Cardiac septum (tissue), 1 donor: ENCODE data around the gene URM1. TPM values are rescaled to one million over a fixed set of nuclear protein-coding genes. Genes with fewer than 3 reads are reported as not detected.
A peak's percentile ranks its signal among the peaks of the same experiment; 100 is the strongest.
"Not testable (repeated sequence)": the region's sequence is repeated elsewhere in the genome, so short reads cannot be mapped to it uniquely, and the experiment has no call there.

Experiments used
- DNase-seq: peaks from one replicate; pipeline ENCODE4 v3.0.0-alpha.2; 2020; ENCODE audit warnings: low spot score
- intact Hi-C: fragments of 100-400 bp; cut with DNase I; formaldehyde crosslinking; loops from one replicate; pipeline ENCODE4 v1.14.0; 2022
- total RNA-seq: library from RNA; stranded (reverse); fragmentation: NEBNext Ultra II Directional; extraction: Animal tissue kit (Norgen Biotek cat#: 25700); gene quantifications from one replicate; pipeline ENCODE4 v1.2.1, GENCODE V29; 2021
- donor health status: DM: no; HTN: no; CAD: no.

Gene URM1
- total RNA-seq, 1 donor from 2014 or later, result 49.5 TPM

DNA sequence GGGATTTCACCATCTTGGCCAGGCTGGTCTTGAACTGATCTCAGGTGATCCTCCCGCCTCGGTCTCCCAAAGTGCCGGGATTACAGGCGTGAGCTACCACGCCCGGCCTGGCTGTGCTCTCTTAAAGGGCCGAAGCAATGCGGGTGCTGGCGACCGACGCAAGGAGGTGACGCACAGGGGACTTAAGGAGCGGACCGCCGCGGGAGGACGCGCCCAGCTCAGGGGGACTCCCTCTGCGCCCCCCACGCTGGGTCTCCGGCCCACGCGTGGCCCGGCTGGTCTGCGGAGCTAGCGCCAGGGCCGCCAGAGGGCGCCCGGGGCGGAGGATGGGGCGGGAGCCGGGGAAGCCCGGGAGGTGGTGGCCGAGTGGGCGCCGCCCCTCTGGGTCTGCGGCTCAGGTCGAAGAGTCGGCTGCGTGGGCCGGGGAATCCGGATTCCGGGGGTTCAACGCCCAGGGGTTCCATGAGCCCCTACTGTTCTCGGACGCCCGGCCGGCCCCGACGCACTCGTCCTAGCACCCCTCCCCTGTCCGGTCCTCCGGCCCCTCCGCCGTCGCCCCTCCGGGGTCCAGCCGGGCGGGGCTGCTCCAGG lies 49.0 kb downstream of the URM1 start:
- intact Hi-C loops, result no loop called here
- peak; percentile 88 for DNase-seq

DNA sequence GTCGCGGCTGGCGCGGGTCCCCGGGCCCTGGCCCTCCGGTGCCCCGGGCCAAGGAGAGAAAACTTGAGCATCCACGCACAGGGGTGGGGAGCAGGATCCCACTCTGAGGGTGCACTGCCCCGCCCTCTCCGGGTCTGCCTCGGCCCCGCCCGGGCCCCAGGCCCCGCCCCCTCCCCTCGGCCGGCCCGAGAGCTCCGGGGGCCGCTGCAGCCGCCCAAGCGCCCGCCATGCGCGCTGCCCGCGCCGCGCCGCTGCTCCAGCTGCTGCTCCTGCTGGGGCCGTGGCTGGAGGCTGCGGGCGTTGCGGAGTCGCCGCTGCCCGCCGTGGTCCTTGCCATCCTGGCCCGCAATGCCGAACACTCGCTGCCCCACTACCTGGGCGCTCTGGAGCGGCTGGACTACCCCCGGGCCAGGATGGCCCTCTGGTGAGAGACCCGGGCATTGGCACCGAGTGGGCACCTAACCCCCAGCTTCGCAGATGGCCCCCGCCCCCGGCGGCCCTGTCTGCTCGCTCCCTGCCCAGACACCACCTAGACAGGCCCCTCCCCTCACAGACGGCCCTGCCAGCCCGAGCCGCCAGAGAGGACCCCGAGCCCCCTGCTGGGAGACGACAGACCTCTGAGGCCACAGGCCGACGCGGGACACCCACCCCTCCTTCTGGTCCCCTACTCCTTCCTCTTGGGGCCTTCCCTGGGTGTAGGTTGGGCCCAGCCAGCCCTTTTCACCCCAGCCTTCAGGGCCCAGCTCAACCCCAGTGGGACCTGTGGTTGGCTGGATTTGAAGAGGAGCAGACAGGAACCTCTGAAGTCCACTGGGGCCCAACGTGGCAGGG lies 49.7 kb downstream of the URM1 start, which contains the start of gene CERCAM:
TSS of gene CERCAM (plus strand) at position 207 of the 831 bp plus-strand sequence. CDS start at position 228, 21 bp downstream.
- intact Hi-C loops, result no loop called here
- no peak for DNase-seq

GRCh38 chr9:128421482-128421996 lies 50.4 kb downstream of the URM1 start:
- no peak for DNase-seq

GRCh38 chr9:128422022-128422782 lies 51.0 kb downstream of the URM1 start:
- intact Hi-C loops, DNase-seq: not testable (repeated sequence)

More at GRCh38 chr9:128421482-128421996, 50.4 kb downstream of the URM1 start:
- intact Hi-C loops, result no loop called here

DNA sequence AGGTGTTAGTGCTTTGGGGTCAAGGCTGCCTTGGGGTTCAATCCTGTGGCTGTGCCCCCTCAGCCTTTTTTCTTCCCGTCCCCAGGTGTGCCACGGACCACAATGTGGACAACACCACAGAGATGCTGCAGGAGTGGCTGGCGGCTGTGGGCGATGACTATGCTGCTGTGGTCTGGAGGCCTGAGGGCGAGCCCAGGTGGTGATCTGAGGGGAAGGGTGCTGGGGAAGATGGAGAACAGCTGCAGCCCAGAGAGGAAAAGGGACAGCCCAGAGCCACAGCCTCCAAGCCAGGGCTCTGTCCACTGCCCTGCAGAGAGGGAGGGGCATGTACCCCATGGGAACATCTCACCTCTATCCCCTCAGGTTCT lies 51.6 kb downstream of the URM1 start:
- intact Hi-C loops, result no loop called here
- no peak for DNase-seq

DNA sequence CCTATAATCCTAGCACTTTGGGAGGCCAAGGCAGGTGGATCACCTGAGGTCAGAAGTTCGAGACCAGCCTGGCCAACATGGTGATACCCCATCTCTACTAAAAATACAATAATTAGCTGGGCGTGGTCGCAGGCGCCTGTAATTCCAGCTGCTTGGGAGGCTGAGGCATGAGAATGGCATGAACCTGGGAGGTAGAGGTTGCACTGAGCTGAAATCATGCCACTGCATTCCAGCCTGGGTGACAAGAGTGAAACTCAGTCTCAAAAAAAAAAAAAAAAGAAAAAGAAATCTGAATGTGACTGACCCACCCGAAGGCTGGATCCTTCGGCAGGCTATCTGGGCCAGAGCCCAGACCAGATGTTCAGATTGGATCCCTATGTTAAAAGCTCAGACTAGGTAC lies 52.2 kb downstream of the URM1 start:
- DNase-seq, intact Hi-C loops: not testable (repeated sequence)

DNA sequence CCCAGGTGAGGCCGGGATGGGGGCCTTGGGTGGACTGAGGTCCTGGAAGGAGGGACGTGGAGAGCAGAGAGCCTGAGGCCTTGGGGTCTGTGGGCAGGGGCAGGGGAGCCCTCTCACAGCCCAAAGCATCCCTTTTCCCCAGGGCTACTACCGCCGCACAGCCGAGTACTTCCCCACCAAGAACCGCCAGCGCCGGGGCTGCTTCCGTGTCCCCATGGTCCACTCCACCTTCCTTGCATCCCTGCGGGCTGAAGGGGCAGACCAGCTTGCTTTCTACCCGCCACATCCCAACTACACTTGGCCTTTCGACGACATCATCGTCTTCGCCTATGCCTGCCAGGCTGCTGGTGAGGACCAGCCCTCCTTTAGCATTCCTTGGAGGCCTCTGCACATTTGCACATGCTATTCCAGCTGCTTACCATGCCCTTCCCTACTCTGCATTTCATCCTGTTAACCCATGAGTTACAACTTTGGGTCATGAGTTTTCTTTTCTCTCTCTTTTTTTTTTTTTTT lies 53.1 kb downstream of the URM1 start:
- intact Hi-C loops, result no loop called here
- no peak for DNase-seq

DNA sequence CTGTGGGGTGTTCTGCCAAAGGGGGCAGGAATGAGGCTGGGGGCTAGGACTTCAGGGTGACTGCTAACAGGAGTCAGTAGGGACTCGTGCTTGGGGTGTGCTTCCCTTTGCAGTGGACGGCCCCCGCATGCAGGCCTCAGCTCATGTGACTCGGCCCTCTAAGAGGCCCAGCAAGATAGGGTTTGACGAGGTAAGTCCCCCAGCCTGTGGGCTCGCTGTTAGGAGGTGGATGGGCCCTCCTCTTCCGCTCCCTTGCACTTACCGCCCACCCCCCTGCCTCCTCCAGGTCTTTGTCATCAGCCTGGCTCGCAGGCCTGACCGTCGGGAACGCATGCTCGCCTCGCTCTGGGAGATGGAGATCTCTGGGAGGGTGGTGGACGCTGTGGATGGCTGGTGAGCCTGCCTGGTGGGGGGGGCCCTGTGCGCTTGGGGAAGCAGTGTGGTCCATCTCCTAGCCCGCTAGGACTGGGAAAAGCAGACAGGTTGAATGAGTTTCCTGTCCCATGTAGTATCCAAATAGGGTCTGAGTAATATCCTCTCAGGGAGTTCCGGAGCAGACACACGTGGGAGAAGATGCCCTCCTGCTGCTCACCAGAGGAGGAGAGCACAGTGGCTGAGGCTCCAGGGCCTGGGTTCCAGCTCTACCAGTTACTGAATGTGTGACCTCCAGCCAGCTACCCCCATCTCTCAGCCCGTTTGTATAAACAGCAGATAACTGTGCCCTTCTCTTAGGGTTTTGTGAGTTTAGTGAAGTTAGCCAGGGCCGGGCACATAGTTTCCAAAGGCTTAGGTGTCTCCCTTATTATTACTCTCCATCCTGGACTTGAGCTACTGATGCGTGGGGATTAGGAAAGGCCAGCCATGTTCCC lies 57.7 kb downstream of the URM1 start:
- DNase-seq, result no peak
- intact Hi-C loops, result no loop called here

DNA sequence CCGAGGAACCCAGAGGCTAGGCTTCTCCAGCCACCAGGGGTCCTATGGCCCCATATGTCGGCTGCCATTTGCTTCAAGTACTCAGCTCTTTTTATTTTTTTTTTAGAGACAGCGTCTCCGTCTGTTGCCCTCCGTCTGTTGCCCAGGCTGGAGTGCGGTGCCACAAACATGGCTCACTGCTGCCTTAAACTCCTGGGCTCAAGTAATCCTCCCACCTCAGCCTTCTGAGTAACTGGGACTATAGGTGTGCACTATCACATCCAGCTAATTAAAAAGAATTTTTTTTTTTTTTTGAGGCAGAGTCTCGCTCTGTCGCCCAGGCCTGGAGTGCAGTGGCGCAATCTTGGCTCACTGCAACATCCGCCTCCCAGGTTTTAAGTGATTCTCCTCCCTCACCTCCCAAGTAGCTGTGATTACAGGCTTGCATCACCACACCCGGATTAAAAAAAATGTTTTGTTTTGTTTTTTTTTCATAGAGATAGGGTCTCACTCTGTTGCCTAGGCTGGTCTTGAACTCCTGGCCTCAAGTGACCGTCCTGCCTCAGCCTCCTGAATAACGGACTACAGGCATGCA lies 58.4 kb downstream of the URM1 start:
- intact Hi-C loops, result no loop called here

GRCh38 chr9:128431207-128431606 lies 60.0 kb downstream of the URM1 start:
- intact Hi-C loops, result no loop called here
- DNase-seq, result no peak

More for the DNA sequence above, 58.4 kb downstream of the URM1 start:
- DNase-seq, result no peak

- no peak for DNase-seq
- intact Hi-C loops, result no loop called here
Measured at GRCh38 chr9:128434340-128434739, 63.2 kb downstream of the URM1 start.

GRCh38 chr9:128435611-128436010 lies 64.4 kb downstream of the URM1 start:
- DNase-seq, result no peak
- intact Hi-C loops, result no loop called here

DNA sequence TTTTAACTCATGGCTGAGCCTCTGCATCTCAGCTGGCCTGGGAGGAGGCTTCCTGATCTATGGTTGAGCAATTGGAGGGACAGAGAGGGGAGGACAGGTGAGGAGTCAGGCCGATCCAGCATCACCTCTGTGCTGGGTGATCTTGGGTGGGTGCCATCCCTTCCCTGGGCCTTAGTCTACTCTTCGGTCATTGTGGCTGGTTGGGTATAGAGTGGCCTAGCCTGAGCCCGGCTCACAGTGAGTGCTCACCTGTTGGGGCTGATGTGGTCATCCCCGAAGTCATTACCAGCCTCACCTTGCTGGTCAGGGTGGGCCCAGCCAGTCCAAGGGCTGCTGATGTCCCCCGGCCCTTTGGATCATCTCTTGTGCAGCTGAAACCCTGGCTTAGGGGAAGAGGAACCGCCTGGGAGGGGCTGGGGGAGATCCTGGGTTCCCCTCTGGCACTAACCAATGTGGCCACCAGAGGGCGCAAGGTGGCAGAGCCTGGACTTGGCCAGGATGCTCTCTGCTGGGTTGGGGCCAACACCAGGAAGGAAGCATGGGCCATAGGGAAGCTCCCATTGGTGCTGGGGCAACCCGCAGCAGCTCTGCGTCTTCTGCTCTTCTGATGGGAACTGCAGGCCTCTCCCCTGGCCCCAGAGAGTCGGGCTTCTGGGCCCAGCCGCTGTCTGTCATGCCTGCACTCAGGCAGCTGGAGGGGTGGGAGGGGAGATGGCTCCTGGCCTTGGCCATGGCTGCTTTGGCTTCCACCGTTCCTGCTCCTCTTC lies 67.4 kb downstream of the URM1 start:
- peak; percentile 92 for DNase-seq
- intact Hi-C loops, result no loop called here

DNA sequence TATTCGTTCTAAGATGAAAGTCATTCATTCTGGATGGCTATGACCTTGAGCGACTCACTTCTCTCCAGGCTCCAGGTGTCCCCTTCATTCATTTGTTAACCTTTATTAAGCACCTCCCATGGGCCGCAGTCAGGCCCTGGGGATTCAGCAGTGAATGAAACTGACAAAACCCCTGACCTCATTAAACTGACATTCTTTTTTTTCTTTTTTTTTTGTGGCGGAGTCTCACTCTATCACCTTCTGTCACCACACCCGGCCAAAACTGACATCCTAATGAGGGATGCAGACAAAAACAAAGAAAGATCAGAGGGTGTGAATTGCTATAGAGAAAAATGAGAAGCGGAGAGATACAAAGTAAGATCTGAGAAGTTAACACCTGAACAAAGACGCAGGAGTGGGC lies 68.1 kb downstream of the URM1 start:
- DNase-seq, result no peak
- intact Hi-C loops, result no loop called here
